ENCODE results near the gene SLC15A3.

The SLC15A3 gene

GRCh38 chr11:60988658-60989057 is 36.7 kb upstream of the SLC15A3 start:
- no peaks in the 10 kb centered on the region for H3K4me1 ChIP-seq (ENCODE audit: control insufficient read depth in 5 of 5, insufficient read depth in 5 of 5, low read length in 5 of 5)
- H3K36me3 ChIP-seq (ENCODE audit: control insufficient read depth in 5 of 5, insufficient read depth in 5 of 5, low read length in 5 of 5) = no peaks in the 10 kb centered on the region
- peaks cover 0 to 5% (median 0%) of the 10 kb centered on the region in 5 donors for H3K27me3 ChIP-seq (ENCODE audit: control insufficient read depth in 5 of 5, insufficient read depth in 4 of 5, low read length in 5 of 5)
- no peak overlapping the region for H3K27ac ChIP-seq (ENCODE audit: low read depth, low read length)
- no peak overlapping the region for H3K4me3 ChIP-seq (ENCODE audit: low read depth in 1 of 5, low read length in 5 of 5)
- H3K9me3 ChIP-seq (ENCODE audit: control insufficient read depth in 5 of 5, low read length in 5 of 5) = no peaks in the 10 kb centered on the region
- H3K9ac ChIP-seq (ENCODE audit: low read length in 5 of 5) = no peak overlapping the region

GRCh38 chr11:60987577-60988277 is 35.8 kb upstream of the SLC15A3 start:
- no peak overlapping the region for H3K4me3 ChIP-seq (ENCODE audit: low read depth in 1 of 5, low read length in 5 of 5)
- no peaks in the 10 kb centered on the region for H3K9me3 ChIP-seq (ENCODE audit: control insufficient read depth in 5 of 5, low read length in 5 of 5)
- no peaks in the 10 kb centered on the region for H3K36me3 ChIP-seq (ENCODE audit: control insufficient read depth in 5 of 5, insufficient read depth in 5 of 5, low read length in 5 of 5)
- H3K4me1 ChIP-seq (ENCODE audit: control insufficient read depth in 5 of 5, insufficient read depth in 5 of 5, low read length in 5 of 5) = no peaks in the 10 kb centered on the region
- H3K27me3 ChIP-seq (ENCODE audit: control insufficient read depth in 5 of 5, insufficient read depth in 4 of 5, low read length in 5 of 5) = no peaks in the 10 kb centered on the region
- H3K27ac ChIP-seq (ENCODE audit: low read depth, low read length) = no peak overlapping the region
- no peak overlapping the region for H3K9ac ChIP-seq (ENCODE audit: low read length in 5 of 5)

- H3K27me3 ChIP-seq (ENCODE audit: control insufficient read depth in 5 of 5, insufficient read depth in 4 of 5, low read length in 5 of 5) = peaks cover 0 to 3% (median 0%) of the 10 kb centered on the region in 5 donors
- no peaks in the 10 kb centered on the region for H3K9me3 ChIP-seq (ENCODE audit: control insufficient read depth in 5 of 5, low read length in 5 of 5)
- no peaks in the 10 kb centered on the region for H3K4me1 ChIP-seq (ENCODE audit: control insufficient read depth in 5 of 5, insufficient read depth in 5 of 5, low read length in 5 of 5)
- H3K4me3 ChIP-seq (ENCODE audit: low read depth in 1 of 5, low read length in 5 of 5) = no peak overlapping the region
- H3K27ac ChIP-seq (ENCODE audit: low read depth, low read length) = no peak overlapping the region
- no peak overlapping the region for H3K9ac ChIP-seq (ENCODE audit: low read length in 5 of 5)
- no peaks in the 10 kb centered on the region for H3K36me3 ChIP-seq (ENCODE audit: control insufficient read depth in 5 of 5, insufficient read depth in 5 of 5, low read length in 5 of 5)
These were observed 34.3 kb upstream of the SLC15A3 start for GRCh38 chr11:60985991-60986915.

- H3K4me1 ChIP-seq (ENCODE audit: control insufficient read depth in 5 of 5, insufficient read depth in 5 of 5, low read length in 5 of 5) = no peaks in the 10 kb centered on the region
- H3K27ac ChIP-seq (ENCODE audit: low read depth, low read length) = no peak overlapping the region
- no peaks in the 10 kb centered on the region for H3K36me3 ChIP-seq (ENCODE audit: control insufficient read depth in 5 of 5, insufficient read depth in 5 of 5, low read length in 5 of 5)
- no peak overlapping the region for H3K9ac ChIP-seq (ENCODE audit: low read length in 5 of 5)
- H3K27me3 ChIP-seq (ENCODE audit: control insufficient read depth in 5 of 5, insufficient read depth in 4 of 5, low read length in 5 of 5) = peaks cover 0 to 7% (median 0%) of the 10 kb centered on the region in 5 donors
- H3K9me3 ChIP-seq (ENCODE audit: control insufficient read depth in 5 of 5, low read length in 5 of 5) = no peaks in the 10 kb centered on the region
- H3K4me3 ChIP-seq (ENCODE audit: low read depth in 1 of 5, low read length in 5 of 5) = no peak overlapping the region
These were observed 33.5 kb upstream of the SLC15A3 start for GRCh38 chr11:60985501-60985900.

GRCh38 chr11:60984636-60985035 is 32.7 kb upstream of the SLC15A3 start:
- Histone ChIP-seq H3K4me3 (ENCODE audit: low read depth in 1 of 5, low read length in 5 of 5) (no peak overlapping the region), H3K9ac (ENCODE audit: low read length in 5 of 5) (no peak overlapping the region), H3K27me3 (ENCODE audit: control insufficient read depth in 5 of 5, insufficient read depth in 4 of 5, low read length in 5 of 5) (peaks cover 0 to 7% (median 0%) of the 10 kb centered on the region in 5 donors), H3K9me3 (ENCODE audit: control insufficient read depth in 5 of 5, low read length in 5 of 5) (no peaks in the 10 kb centered on the region), H3K36me3 (ENCODE audit: control insufficient read depth in 5 of 5, insufficient read depth in 5 of 5, low read length in 5 of 5) (no peaks in the 10 kb centered on the region), H3K27ac (ENCODE audit: low read depth, low read length) (no peak overlapping the region), H3K4me1 (ENCODE audit: control insufficient read depth in 5 of 5, insufficient read depth in 5 of 5, low read length in 5 of 5) (no peaks in the 10 kb centered on the region)

GRCh38 chr11:60984149-60984548 is 32.2 kb upstream of the SLC15A3 start:
- Histone ChIP-seq H3K27me3 (ENCODE audit: control insufficient read depth in 5 of 5, insufficient read depth in 4 of 5, low read length in 5 of 5) (peaks cover 0 to 7% (median 0%) of the 10 kb centered on the region in 5 donors), H3K9ac (ENCODE audit: low read length in 5 of 5) (no peak overlapping the region), H3K27ac (ENCODE audit: low read depth, low read length) (no peak overlapping the region), H3K9me3 (ENCODE audit: control insufficient read depth in 5 of 5, low read length in 5 of 5) (no peaks in the 10 kb centered on the region), H3K4me1 (ENCODE audit: control insufficient read depth in 5 of 5, insufficient read depth in 5 of 5, low read length in 5 of 5) (no peaks in the 10 kb centered on the region), H3K4me3 (ENCODE audit: low read depth in 1 of 5, low read length in 5 of 5) (no peak overlapping the region), H3K36me3 (ENCODE audit: control insufficient read depth in 5 of 5, insufficient read depth in 5 of 5, low read length in 5 of 5) (no peaks in the 10 kb centered on the region)

GRCh38 chr11:60982184-60982583 is 30.2 kb upstream of the SLC15A3 start:
- Histone ChIP-seq H3K36me3 (ENCODE audit: control insufficient read depth in 5 of 5, insufficient read depth in 5 of 5, low read length in 5 of 5) (no peaks in the 10 kb centered on the region), H3K4me3 (ENCODE audit: low read depth in 1 of 5, low read length in 5 of 5) (no peak overlapping the region), H3K4me1 (ENCODE audit: control insufficient read depth in 5 of 5, insufficient read depth in 5 of 5, low read length in 5 of 5) (no peaks in the 10 kb centered on the region), H3K9me3 (ENCODE audit: control insufficient read depth in 5 of 5, low read length in 5 of 5) (no peaks in the 10 kb centered on the region), H3K27ac (ENCODE audit: low read depth, low read length) (no peak overlapping the region), H3K9ac (ENCODE audit: low read length in 5 of 5) (no peak overlapping the region), H3K27me3 (ENCODE audit: control insufficient read depth in 5 of 5, insufficient read depth in 4 of 5, low read length in 5 of 5) (peaks cover 0 to 7% (median 0%) of the 10 kb centered on the region in 5 donors)

GRCh38 chr11:60981515-60981914 is 29.5 kb upstream of the SLC15A3 start:
- H3K9me3 ChIP-seq (ENCODE audit: control insufficient read depth in 5 of 5, low read length in 5 of 5) = no peaks in the 10 kb centered on the region
- peaks cover 0 to 7% (median 0%) of the 10 kb centered on the region in 5 donors for H3K27me3 ChIP-seq (ENCODE audit: control insufficient read depth in 5 of 5, insufficient read depth in 4 of 5, low read length in 5 of 5)
- no peaks in the 10 kb centered on the region for H3K4me1 ChIP-seq (ENCODE audit: control insufficient read depth in 5 of 5, insufficient read depth in 5 of 5, low read length in 5 of 5)
- H3K4me3 ChIP-seq (ENCODE audit: low read depth in 1 of 5, low read length in 5 of 5) = no peak overlapping the region
- H3K9ac ChIP-seq (ENCODE audit: low read length in 5 of 5) = no peak overlapping the region
- no peaks in the 10 kb centered on the region for H3K36me3 ChIP-seq (ENCODE audit: control insufficient read depth in 5 of 5, insufficient read depth in 5 of 5, low read length in 5 of 5)
- H3K27ac ChIP-seq (ENCODE audit: low read depth, low read length) = no peak overlapping the region

GRCh38 chr11:60978546-60979380 is 26.8 kb upstream of the SLC15A3 start:
- Histone ChIP-seq H3K9ac (ENCODE audit: low read length in 5 of 5) (no peak overlapping the region), H3K4me3 (ENCODE audit: low read depth in 1 of 5, low read length in 5 of 5) (no peak overlapping the region), H3K27ac (ENCODE audit: low read depth, low read length) (no peak overlapping the region), H3K27me3 (ENCODE audit: control insufficient read depth in 5 of 5, insufficient read depth in 4 of 5, low read length in 5 of 5) (peaks cover 0 to 7% (median 0%) of the 10 kb centered on the region in 5 donors), H3K9me3 (ENCODE audit: control insufficient read depth in 5 of 5, low read length in 5 of 5) (no peaks in the 10 kb centered on the region), H3K4me1 (ENCODE audit: control insufficient read depth in 5 of 5, insufficient read depth in 5 of 5, low read length in 5 of 5) (no peaks in the 10 kb centered on the region), H3K36me3 (ENCODE audit: control insufficient read depth in 5 of 5, insufficient read depth in 5 of 5, low read length in 5 of 5) (no peaks in the 10 kb centered on the region)

Measured in subcutaneous abdominal adipose tissue (tissue), 5 donors.